SK-N-SH (cell line): ENCODE results near the gene CCNL2.

Experiments
- CTCF ChIP-seq: fragments of 200-600 bp; sonication (generic); IDR thresholded peaks from 2 replicates; pipeline ENCODE4 v1.6.1; 2017; ENCODE audit warnings: antibody characterized with exemption, mild to moderate bottlenecking, moderate library complexity
- ELF1 ChIP-seq: IDR thresholded peaks from 2 replicates; pipeline ENCODE4 v1.4.0; 2012
- EP300 ChIP-seq, 2 experiments: IDR thresholded peaks; 2 replicates each; pipeline versions ENCODE4 v1.4.0 to v1.6.1; 2012; ENCODE audit warnings: borderline replicate concordance in 1 of 2, low read depth in 1 of 2, low read length in 1 of 2
- EZH2phosphoT487 ChIP-seq: fragments of 200-600 bp; sonication (generic); IDR thresholded peaks from 2 replicates; pipeline ENCODE4 v1.6.1; 2017; ENCODE audit warnings: low read depth, mixed run types, mild to moderate bottlenecking, antibody characterized with exemption, moderate library complexity, borderline replicate concordance
- GABPA ChIP-seq: IDR thresholded peaks from 2 replicates; pipeline ENCODE4 v1.4.0; 2012; ENCODE audit warnings: low read depth, mild to moderate bottlenecking
- MXI1 ChIP-seq: IDR thresholded peaks from 2 replicates; pipeline ENCODE4 v1.6.1; 2012; ENCODE audit warnings: mild to moderate bottlenecking, low read depth, low read length, improper control_type of control experiment
- TAF1 ChIP-seq: IDR thresholded peaks from 2 replicates; pipeline ENCODE4 v1.6.1; 2012; ENCODE audit warnings: low read depth, mild to moderate bottlenecking, low read length, moderate library complexity, borderline replicate concordance

- no peak for TF ChIP-seq EP300 (IDR thresholded peaks at IDR 0.05; ENCODE audit: borderline replicate concordance in 1 of 2, low read depth in 1 of 2, low read length in 1 of 2)
- no peak for TF ChIP-seq MXI1
- TF ChIP-seq GABPA = no peak
- TF ChIP-seq CTCF = no peak
- no peak for TF ChIP-seq ELF1
- no peak for TF ChIP-seq TAF1
- no peak for TF ChIP-seq EZH2phosphoT487
Observed at GRCh38 chr1:1373051-1373814, 25.9 kb downstream of the CCNL2 start.
